Measurements from ENCODE around the gene FAAP24.
"Not testable (repeated sequence)": the region's sequence is repeated elsewhere in the genome, so short reads cannot be mapped to it uniquely, and the experiment has no call there.

Gene FAAP24

DNA sequence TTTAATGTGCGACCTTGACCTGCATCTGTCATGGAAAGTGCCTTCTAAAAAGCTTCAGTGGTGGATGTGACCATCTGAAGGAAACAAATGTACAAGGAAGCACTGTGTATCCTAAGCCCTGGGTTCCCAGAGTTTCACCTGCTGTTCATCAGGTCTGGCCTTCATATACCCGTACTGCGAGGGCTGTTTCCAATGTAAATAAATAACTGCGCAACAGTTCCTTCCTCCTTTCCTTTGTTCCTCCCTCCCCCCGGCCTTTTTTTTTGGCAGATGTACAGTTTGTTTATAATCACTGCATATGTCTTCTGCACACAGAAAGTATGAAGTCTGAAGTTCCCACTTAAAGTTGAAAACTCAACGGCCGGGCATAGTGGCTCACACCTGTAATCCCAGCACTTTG lies 5.2 kb downstream of the FAAP24 start:
- Histone ChIP-seq H3K27ac (ENCODE audit: low read depth, low read length, poor library complexity, severe bottlenecking) (no peak overlapping the region), H3F3A (ENCODE audit: insufficient read depth, low read length) (no peaks in the 10 kb centered on the region), H3K9me3 (ENCODE audit: low read length) (no peaks in the 10 kb centered on the region), H3K36me3 (ENCODE audit: insufficient read depth, low read length) (peaks cover 18% of the 10 kb centered on the region), H3K4me1 (ENCODE audit: insufficient read depth, low read length, severe bottlenecking) (peaks cover 9% of the 10 kb centered on the region), H3K9ac (ENCODE audit: low read length) (no peak overlapping the region), H3K4me2 (ENCODE audit: low read length) (no peak overlapping the region), H3K4me3 (ENCODE audit: low read depth, low read length, poor library complexity, severe bottlenecking) (no peak overlapping the region), H3K9me2 (ENCODE audit: low read depth, low read length) (no peaks in the 10 kb centered on the region), H3K27me3 (ENCODE audit: insufficient read depth, low read length) (no peaks in the 10 kb centered on the region), H4K20me1 (ENCODE audit: insufficient read depth, low read length) (no peaks in the 10 kb centered on the region), H3K79me2 (ENCODE audit: insufficient read depth, low read length) (no peaks in the 10 kb centered on the region), H2AFZ (ENCODE audit: low read length) (no peak overlapping the region)
- TF ChIP-seq, protein P1, sequence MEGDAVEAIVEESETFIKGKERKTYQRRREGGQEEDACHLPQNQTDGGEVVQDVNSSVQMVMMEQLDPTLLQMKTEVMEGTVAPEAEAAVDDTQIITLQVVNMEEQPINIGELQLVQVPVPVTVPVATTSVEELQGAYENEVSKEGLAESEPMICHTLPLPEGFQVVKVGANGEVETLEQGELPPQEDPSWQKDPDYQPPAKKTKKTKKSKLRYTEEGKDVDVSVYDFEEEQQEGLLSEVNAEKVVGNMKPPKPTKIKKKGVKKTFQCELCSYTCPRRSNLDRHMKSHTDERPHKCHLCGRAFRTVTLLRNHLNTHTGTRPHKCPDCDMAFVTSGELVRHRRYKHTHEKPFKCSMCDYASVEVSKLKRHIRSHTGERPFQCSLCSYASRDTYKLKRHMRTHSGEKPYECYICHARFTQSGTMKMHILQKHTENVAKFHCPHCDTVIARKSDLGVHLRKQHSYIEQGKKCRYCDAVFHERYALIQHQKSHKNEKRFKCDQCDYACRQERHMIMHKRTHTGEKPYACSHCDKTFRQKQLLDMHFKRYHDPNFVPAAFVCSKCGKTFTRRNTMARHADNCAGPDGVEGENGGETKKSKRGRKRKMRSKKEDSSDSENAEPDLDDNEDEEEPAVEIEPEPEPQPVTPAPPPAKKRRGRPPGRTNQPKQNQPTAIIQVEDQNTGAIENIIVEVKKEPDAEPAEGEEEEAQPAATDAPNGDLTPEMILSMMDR (IDR thresholded peaks at IDR 0.05; ENCODE audit: low read length), result no peak
- no peak for TF ChIP-seq EZH2 (IDR thresholded peaks at IDR 0.05; ENCODE audit: borderline replicate concordance, low read length)

DNA sequence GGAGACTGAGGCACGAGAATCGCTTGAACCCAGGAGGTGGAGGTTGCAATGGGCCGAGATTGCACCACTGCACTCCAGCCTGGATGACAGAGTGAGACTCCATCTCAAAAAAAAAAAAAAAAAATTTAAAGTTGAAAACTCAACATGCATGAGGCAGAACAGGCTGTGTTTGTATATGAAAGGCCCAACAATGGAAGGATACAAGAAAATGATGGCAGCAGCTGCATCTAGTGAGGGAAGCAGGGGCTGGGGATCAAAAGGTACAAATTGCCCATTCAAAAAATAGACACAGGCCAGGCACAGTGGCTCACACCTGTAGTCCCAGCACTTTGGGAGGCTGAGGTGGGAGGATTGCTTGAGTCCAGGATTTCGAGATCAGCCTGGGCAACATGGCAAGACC lies 5.8 kb downstream of the FAAP24 start:
- not testable (repeated sequence) for H3K9me3 ChIP-seq (ENCODE audit: low read length); H3K9me2 ChIP-seq (ENCODE audit: low read depth, low read length); H3K27ac ChIP-seq (ENCODE audit: low read depth, low read length, poor library complexity, severe bottlenecking); H4K20me1 ChIP-seq (ENCODE audit: insufficient read depth, low read length); H3K79me2 ChIP-seq (ENCODE audit: insufficient read depth, low read length); H3K4me2 ChIP-seq (ENCODE audit: low read length); H3K4me3 ChIP-seq (ENCODE audit: low read depth, low read length, poor library complexity, severe bottlenecking); H3K9ac ChIP-seq (ENCODE audit: low read length); H3F3A ChIP-seq (ENCODE audit: insufficient read depth, low read length); H3K4me1 ChIP-seq (ENCODE audit: insufficient read depth, low read length, severe bottlenecking); H2AFZ ChIP-seq (ENCODE audit: low read length); H3K27me3 ChIP-seq (ENCODE audit: insufficient read depth, low read length)
- peaks cover 18% of the 10 kb centered on the region for H3K36me3 ChIP-seq (ENCODE audit: insufficient read depth, low read length)

DNA sequence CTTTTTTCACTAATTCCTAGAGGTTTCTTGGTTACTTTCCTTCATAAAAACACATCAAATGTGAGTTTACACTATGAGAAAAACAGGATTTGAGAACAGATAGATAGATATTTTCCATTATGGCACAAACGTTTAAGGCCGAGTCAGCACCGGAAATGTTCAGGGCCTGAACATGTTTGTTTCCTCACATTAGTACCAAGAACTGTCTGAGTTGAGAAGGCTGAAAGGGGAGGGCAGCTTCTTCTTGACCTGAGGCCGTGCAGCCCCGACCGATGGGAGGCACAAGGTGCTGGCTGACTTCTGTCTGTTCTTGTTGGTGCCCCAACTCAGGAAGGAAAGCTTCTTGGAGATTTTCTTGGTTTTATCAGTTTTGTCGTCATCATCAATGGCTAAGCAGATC lies 7.8 kb downstream of the FAAP24 start:
- not testable (repeated sequence) for H3K4me3 ChIP-seq (ENCODE audit: low read depth, low read length, poor library complexity, severe bottlenecking); H3F3A ChIP-seq (ENCODE audit: insufficient read depth, low read length); H3K9me2 ChIP-seq (ENCODE audit: low read depth, low read length); H3K9me3 ChIP-seq (ENCODE audit: low read length); H3K9ac ChIP-seq (ENCODE audit: low read length); H4K20me1 ChIP-seq (ENCODE audit: insufficient read depth, low read length); H3K79me2 ChIP-seq (ENCODE audit: insufficient read depth, low read length); H3K4me1 ChIP-seq (ENCODE audit: insufficient read depth, low read length, severe bottlenecking); H3K27ac ChIP-seq (ENCODE audit: low read depth, low read length, poor library complexity, severe bottlenecking); H3K27me3 ChIP-seq (ENCODE audit: insufficient read depth, low read length); H3K4me2 ChIP-seq (ENCODE audit: low read length); H2AFZ ChIP-seq (ENCODE audit: low read length)
- peaks cover 18% of the 10 kb centered on the region; the same call in 1 of the 2 replicates for H3K36me3 ChIP-seq (ENCODE audit: insufficient read depth, low read length)

DNA sequence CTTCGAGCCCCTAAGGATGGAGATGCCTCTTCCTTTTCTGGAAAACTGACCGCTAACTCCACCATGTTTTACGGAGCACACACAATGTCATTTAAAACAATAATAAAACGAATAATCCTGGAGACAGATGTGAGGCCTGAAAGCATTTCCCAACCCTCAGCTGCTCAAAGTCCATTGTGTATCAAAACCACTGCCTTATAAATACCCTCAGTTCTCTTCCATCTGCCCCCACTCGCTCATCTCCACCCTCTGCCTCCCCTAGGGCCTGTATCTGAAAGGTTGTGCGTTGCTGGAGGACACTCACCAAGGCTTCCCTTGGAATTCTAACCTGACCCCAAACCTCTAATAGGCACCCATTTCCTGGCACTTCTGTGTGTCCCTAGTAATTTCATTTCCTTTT lies 10.4 kb downstream of the FAAP24 start:
- not testable (repeated sequence) for H3K27me3 ChIP-seq (ENCODE audit: insufficient read depth, low read length); H3K9me2 ChIP-seq (ENCODE audit: low read depth, low read length); H3K9ac ChIP-seq (ENCODE audit: low read length); H3K9me3 ChIP-seq (ENCODE audit: low read length); H3K4me1 ChIP-seq (ENCODE audit: insufficient read depth, low read length, severe bottlenecking); H3K79me2 ChIP-seq (ENCODE audit: insufficient read depth, low read length); H2AFZ ChIP-seq (ENCODE audit: low read length); H3K4me2 ChIP-seq (ENCODE audit: low read length); H4K20me1 ChIP-seq (ENCODE audit: insufficient read depth, low read length); H3K4me3 ChIP-seq (ENCODE audit: low read depth, low read length, poor library complexity, severe bottlenecking); H3K27ac ChIP-seq (ENCODE audit: low read depth, low read length, poor library complexity, severe bottlenecking); H3K36me3 ChIP-seq (ENCODE audit: insufficient read depth, low read length); H3F3A ChIP-seq (ENCODE audit: insufficient read depth, low read length)

DNA sequence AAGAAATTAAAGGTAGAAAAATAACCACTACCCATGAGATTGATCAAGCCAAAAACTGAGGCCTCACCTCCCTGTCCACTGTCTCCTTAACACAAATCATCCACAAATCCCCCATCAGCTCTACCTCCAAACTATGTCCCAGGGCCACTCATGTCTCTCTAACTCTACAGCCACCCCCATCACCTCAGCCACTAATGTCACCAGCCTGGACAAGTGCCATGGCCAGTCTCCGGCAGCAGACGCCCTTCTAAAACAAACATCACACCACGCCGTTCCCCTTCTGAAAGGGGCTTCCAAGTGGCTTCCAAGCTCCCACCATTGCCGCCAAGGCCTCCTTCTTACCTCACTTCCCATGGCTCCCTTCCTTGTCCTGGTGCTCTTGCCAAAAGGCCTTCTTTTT lies 16.2 kb downstream of the FAAP24 start:
- H3K9me2 ChIP-seq (ENCODE audit: low read depth, low read length); H3K27ac ChIP-seq (ENCODE audit: low read depth, low read length, poor library complexity, severe bottlenecking); H3K9me3 ChIP-seq (ENCODE audit: low read length); H3K9ac ChIP-seq (ENCODE audit: low read length); H3K4me2 ChIP-seq (ENCODE audit: low read length); H2AFZ ChIP-seq (ENCODE audit: low read length); H3K36me3 ChIP-seq (ENCODE audit: insufficient read depth, low read length); H3K27me3 ChIP-seq (ENCODE audit: insufficient read depth, low read length); H3K4me1 ChIP-seq (ENCODE audit: insufficient read depth, low read length, severe bottlenecking); H3K4me3 ChIP-seq (ENCODE audit: low read depth, low read length, poor library complexity, severe bottlenecking); H3F3A ChIP-seq (ENCODE audit: insufficient read depth, low read length); H3K79me2 ChIP-seq (ENCODE audit: insufficient read depth, low read length); H4K20me1 ChIP-seq (ENCODE audit: insufficient read depth, low read length): not testable (repeated sequence)
